ENCODE measurements around the gene CENPF.
"Not testable (repeated sequence)": the region's sequence is repeated elsewhere in the genome, so short reads cannot be mapped to it uniquely, and the experiment has no call there.

The CENPF gene

GRCh38 chr1:214584805-214585766 is 17.9 kb upstream of the CENPF start:
- DNase-seq = no peak

- DNase-seq = no peak
Observed at GRCh38 chr1:214586621-214587020, 16.4 kb upstream of the CENPF start.

DNA sequence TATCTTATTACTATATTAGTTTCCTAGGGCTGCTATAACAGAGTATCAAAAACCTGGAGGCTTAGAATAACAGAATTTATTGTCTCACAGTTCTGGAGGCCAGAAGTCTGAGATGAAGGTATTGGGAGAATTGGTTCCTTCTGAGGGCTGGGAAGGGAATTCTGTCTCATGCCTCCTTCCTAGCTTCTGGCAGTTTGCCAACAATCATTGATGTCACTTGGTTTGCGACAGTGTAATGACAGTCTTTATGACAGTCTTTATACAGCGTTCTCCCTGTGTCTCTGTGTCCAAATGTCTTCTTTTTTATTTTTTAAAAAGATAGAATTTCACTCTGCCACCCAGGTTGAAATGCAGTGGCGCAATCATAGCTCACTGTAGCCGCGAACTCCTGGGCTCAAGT is 15.8 kb upstream of the CENPF start:
- no peak for DNase-seq

DNA sequence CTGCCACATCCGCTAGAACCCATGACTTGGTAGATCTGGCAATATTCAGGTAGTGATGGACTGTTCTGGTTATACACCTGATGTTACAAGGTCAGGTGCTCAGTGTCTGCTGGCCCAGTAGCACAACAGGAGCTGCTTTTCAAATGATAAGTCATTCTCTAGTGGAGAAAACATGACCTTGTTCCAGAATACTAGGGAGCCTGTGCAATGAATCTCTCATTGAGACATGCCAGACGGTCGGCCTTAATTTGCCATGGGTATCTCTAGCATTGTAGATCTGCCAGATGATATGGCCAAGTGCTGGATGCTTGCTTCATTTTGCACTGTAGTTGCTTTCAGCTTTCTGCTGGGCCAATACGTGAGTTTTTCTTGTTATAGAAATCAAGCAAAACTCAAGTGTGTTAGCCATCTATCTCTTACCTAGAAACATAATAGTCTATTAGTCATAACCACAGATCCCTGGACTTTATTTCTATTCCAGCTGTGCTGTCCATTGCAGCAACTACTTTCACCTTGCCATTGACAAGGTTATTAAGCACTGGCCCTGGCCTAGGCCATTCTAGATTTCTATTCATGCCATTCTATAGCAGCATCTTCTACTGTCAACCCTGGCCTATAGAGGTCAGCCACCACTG is 13.9 kb upstream of the CENPF start:
- no peak for DNase-seq

DNA sequence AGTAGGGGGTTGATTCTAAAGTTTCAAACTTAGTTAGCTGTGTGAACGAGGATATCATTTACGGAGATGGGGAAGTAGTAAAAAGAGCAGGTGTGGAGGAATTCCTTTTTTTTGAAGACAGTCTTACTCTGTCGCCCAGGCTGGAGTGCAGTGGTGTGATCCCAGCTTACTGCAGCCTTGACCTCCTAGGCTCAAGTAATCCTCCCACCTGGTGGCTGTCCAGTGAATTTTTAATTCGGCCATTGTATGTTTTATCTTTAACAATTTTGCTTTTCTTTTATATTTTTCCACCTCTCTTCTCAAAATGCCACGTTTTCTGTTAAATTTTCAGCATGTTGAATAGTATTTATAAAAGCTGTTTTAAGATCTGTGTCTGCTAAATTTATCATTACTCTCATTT is 12.3 kb upstream of the CENPF start:
- DNase-seq = no peak

DNA sequence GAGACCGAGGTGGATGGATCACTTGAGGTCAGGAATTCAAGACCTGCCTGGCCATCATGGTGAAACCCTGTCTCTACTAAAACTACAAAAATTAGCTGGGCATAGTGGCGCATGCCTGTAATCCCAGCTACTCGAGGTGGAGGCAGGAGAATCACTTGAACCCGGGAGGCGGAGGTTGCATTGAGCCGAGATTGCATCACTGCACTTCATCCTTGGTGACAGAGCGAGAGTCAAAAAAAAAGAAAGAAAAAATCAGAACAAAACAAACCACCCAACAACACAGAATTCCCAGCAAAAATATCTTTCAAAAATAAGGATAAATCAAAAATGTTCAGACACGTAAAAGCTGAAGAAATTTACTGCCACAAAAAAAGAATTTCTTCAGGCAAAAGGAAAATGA is 11.1 kb upstream of the CENPF start:
- not testable (repeated sequence) for DNase-seq

GRCh38 chr1:214593158-214593557 is 9.8 kb upstream of the CENPF start:
- DNase-seq = no peak

- DNase-seq = no peak
Observed at GRCh38 chr1:214603819-214604252, 841 bp downstream of the CENPF start.

GRCh38 chr1:214604523-214604922 is 1.5 kb downstream of the CENPF start:
- no peak for DNase-seq

- DNase-seq = not testable (repeated sequence)
Observed at GRCh38 chr1:214605484-214605883, 2.5 kb downstream of the CENPF start.

DNA sequence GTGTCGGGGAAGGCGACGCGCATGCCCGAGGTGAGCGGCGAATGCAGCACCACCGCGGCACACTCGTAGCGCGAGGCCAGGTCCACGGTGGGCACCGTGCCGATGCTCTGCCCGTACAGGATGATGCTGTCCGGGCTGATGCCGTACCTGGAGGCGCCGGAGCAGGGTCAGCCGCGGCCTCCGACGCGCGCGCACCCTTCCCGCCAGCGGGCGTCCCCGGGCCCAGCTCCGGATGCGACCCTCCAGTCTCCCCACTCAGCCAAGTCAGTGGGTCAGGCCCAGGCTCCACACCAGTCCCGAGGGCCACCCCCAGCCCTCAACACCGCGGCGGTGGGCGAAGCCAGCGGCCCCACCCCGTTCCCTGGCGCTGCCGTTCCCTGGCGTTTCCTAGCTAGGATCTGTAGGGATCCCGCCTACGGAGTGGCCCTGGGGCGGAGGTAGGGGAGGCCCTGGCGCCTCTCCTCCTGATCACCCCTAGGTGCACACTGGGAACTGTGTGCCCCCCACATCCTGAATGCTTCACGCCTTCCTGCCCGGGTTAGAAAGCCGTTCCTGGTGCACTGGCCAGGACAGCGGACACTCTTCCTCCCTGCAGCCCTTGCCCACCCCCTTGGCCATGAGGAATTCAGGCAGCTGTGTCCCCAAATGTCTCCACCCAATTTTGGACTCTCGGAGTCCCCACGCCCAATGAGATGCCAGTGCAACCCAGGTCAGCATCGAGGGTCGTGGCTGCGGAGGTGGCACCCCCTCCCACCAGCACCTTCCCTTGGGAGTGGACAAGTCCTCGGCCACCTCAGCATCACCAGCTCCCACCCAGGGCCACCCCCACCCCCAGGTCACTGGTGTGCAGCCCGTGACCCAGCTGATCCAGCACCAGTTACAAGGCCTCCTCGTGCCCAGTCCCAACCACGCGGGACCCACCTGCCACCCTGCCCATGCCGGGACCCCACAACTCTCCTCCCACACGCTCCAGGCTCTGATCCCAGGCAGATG is 3.2 kb downstream of the CENPF start:
- DNase-seq = not testable (repeated sequence)

DNA sequence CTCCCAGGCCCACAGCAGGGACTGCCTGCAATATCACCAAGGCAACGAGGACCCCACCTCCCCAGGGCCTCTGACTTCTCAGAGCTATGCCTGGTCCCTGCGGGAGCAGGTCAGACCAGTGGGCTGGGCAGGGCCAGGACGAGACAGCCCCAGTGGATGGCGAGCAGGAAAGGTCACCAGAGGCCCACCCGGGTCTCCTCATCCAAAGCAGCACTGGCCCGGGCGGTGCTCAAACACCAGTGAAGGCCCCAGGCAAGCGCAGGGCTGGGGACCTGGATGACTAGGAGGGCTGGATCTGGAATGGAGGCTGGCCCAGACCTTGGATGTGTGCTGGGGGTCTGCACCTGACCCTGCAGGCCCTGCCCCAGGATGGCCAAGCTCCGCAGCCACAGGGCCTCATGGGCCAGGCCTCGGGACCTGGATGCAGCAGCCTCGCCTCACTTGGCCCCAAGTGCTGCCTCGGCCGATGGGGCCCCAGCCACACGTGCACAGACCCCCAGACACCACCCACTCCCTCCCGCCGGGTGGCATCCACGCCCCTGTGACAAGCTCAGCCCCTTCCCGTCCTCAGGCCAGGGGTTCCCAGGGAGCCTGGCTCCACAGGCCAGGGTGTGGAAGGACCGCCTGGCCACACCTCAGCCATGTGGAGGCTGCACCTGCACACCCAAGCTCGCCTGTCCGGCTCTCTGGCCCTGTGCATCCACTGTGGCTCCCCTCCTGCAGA is 4.7 kb downstream of the CENPF start:
- DNase-seq = not testable (repeated sequence)

- DNase-seq = not testable (repeated sequence)
Observed at GRCh38 chr1:214608216-214608783, 5.3 kb downstream of the CENPF start.

DNA sequence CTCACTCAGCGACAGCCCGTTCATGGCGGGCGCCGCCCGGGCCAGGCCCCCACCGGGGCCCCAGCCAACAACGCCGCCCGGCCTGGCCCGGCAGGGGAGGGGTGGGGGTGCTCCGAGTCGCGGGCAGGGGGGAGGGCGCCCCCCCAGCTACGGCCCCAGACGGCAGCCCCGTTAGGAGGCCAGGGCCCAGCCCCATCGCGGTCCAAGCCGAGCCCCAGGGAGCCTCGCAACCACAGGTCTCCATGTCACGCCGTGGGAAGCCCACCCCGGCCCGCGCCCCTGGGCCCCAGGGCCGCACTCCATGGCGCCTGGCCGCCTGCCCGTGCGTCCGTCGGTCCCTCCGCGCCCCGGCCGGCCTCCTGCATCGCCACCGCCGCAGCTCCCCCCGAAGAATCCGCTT is 5.8 kb downstream of the CENPF start:
- DNase-seq = not testable (repeated sequence)

GRCh38 chr1:214609692-214610091 is 6.7 kb downstream of the CENPF start:
- DNase-seq = no peak

DNA sequence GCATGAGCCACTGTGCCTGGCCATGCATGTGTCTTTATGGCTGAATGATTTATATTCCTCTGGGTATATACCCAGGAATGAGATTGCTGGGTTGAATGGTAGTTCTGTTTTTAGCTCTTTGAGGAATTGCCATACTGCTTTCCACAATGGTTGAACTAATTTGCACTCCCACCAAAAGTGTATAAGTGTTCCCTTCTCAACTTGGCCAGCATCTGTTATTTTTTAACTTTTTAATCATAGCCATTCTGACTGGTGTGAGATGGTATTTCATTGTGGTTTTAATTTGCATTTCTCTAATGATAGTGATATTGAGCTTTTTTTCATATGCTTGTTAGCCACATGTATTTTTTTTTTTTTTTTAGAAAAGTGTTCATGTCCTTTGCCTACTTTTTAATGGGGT is 7.1 kb downstream of the CENPF start:
- DNase-seq = not testable (repeated sequence)

DNA sequence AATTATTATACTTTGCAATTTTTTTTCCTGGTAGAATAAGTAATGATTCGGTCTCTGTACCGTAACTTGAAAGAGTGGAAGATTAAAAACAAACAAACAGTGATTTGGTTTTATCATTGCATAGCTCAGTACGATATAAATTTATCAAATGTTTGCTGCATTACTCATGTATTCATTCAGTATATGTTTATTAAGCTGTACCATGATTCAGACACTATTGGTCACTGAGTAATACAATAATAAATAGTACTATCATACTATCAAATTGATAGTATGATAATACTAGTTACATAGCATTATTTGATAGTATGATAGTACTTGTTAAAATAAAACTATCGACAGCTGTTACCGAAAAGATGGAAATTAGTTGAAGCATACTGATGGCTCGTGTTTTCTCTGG is 12.1 kb downstream of the CENPF start:
- DNase-seq = no peak

- no peak for DNase-seq
Observed at GRCh38 chr1:214615871-214616270, 12.9 kb downstream of the CENPF start.

- DNase-seq = no peak
Observed at GRCh38 chr1:214617246-214617645, 14.3 kb downstream of the CENPF start.

DNA sequence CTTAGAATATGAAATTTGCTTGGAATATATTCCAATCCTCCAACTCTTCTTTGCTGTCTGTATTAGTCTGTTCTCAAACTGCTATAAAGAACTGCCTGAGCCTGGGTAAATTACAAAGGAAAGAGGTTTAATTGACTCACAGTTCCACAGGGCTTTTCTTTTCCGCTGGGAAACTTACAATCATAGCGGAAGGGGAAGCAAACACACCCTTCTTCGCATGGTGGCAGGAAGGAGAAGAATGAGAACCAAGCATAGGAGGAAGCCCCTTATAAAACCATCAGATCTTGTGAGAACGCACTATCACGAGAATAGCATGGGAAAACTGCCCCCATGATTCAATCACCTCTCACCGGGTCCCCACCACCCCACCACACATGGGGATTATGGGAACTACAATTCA is 14.8 kb downstream of the CENPF start:
- no peak for DNase-seq

GRCh38 chr1:214621236-214621635 is 18.2 kb downstream of the CENPF start:
- no peak for DNase-seq

DNA sequence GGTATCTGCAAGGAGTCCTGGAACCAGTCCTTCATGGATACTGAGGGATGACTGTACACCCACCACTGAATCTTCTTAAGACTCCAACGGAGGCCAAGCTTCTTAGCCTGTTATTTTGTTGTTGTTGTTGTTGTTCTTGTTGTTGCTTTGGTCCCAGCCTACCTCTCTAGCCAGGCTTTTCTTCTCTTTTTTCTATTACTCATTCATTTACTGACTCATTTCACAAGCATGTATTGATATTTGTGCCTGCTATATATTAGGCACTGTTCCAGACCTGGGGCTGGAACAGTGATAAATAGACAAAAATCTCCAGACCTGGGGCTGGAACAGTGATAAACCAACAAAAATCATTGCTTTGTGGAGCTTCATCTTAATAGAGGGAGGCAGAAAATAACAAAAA is 20.4 kb downstream of the CENPF start:
- no peak for DNase-seq
